HEK293 (cell line): ENCODE measurements around the gene DHX8.
A peak's percentile ranks its signal among the peaks of the same experiment; 100 is the strongest.

Experiments used
- CTCF ChIA-PET: fragments of 350-600 bp; formaldehyde crosslinking; extraction: SDS; loops from one replicate; lab custom pipeline; 2021; ENCODE audit warnings: antibody characterized with exemption; lab: Yijun Ruan, JAX
- POLR2A ChIA-PET: fragments of 300-600 bp; formaldehyde crosslinking; extraction: SDS; loops from one replicate; lab custom pipeline; 2020; ENCODE audit warnings: antibody characterized with exemption, inconsistent platforms; lab: Yijun Ruan, JAX
- H3K27ac ChIP-seq: fragments of 200-500 bp; sonication (Bioruptor generic); 2 replicates; pipeline ENCODE4 v1.5.1; 2014; ENCODE audit warnings: low read depth, low read length, control low read depth, inconsistent platforms; ENCODE audit errors: extremely low read depth
- H3K36me3 ChIP-seq, 2 experiments: fragments of 200-500 bp in 1 of 2; sonication (Bioruptor generic) in 1 of 2; 1 replicate in 1 of 2; 2 replicates in 1 of 2; pipeline ENCODE4 v1.5.1; 2014 to 2017; ENCODE audit warnings: inconsistent platforms in 2 of 2, low read length in 2 of 2; ENCODE audit not compliant: control insufficient read depth in 2 of 2, insufficient read depth in 1 of 2
- H3K4me1 ChIP-seq: fragments of 200-500 bp; sonication (Bioruptor generic); 2 replicates; pipeline ENCODE4 v1.5.1; 2014; ENCODE audit warnings: mild to moderate bottlenecking, low read length, inconsistent platforms; ENCODE audit not compliant: control insufficient read depth, insufficient read depth
- H3K4me3 ChIP-seq: 2 replicates; pipeline ENCODE4 v1.5.1; 2011; ENCODE audit warnings: low read depth, mild to moderate bottlenecking, control low read depth, low read length, moderate library complexity
- H3K9me3 ChIP-seq: fragments of 200-500 bp; sonication (Bioruptor generic); 2 replicates; pipeline ENCODE4 v1.5.1; 2014; ENCODE audit warnings: low read depth, low read length, inconsistent platforms; ENCODE audit not compliant: control insufficient read depth, insufficient read depth
- KLF8 ChIP-seq: fragments of 450-650 bp; formaldehyde crosslinking; IDR thresholded peaks from 2 replicates; pipeline ENCODE4 v1.5.1; 2016; ENCODE audit warnings: missing biosample characterization, missing genetic modification characterization
- SP2 ChIP-seq: fragments of 450-650 bp; formaldehyde crosslinking; IDR thresholded peaks from 2 replicates; pipeline ENCODE4 v1.5.1; 2016; ENCODE audit warnings: missing biosample characterization, missing genetic modification characterization
- SP7 ChIP-seq: fragments of 450-650 bp; formaldehyde crosslinking; IDR thresholded peaks from 2 replicates; pipeline ENCODE4 v1.5.1; 2016; ENCODE audit warnings: missing biosample characterization, missing genetic modification characterization
- TRIM28 ChIP-seq: IDR thresholded peaks from 2 replicates; pipeline ENCODE4 v1.6.1; 2011; ENCODE audit warnings: low read length, control low read depth, borderline replicate concordance
- ZBTB17 ChIP-seq: fragments of 450-650 bp; formaldehyde crosslinking; IDR thresholded peaks from 2 replicates; pipeline ENCODE4 v1.5.1; 2016; ENCODE audit warnings: missing biosample characterization, missing genetic modification characterization
- ZBTB21 ChIP-seq: fragments of 450-650 bp; formaldehyde crosslinking; IDR thresholded peaks from 2 replicates; pipeline ENCODE4 v1.5.1; 2017; ENCODE audit warnings: missing biosample characterization, missing genetic modification characterization
- ZFP69B ChIP-seq: fragments of 450-650 bp; formaldehyde crosslinking; IDR thresholded peaks from 2 replicates; pipeline ENCODE4 v1.5.1; 2016; ENCODE audit warnings: missing biosample characterization, missing genetic modification characterization
- ZIC2 ChIP-seq: fragments of 450-650 bp; formaldehyde crosslinking; IDR thresholded peaks from 2 replicates; pipeline ENCODE4 v1.5.1; 2016; ENCODE audit warnings: missing biosample characterization, missing genetic modification characterization
- ZNF112 ChIP-seq: fragments of 450-650 bp; formaldehyde crosslinking; IDR thresholded peaks from 2 replicates; pipeline ENCODE4 v1.5.0; 2017; ENCODE audit warnings: missing biosample characterization, missing genetic modification characterization
- ZNF138 ChIP-seq: fragments of 450-650 bp; formaldehyde crosslinking; IDR thresholded peaks from 2 replicates; pipeline ENCODE4 v1.5.1; 2016; ENCODE audit warnings: missing biosample characterization, missing genetic modification characterization, borderline replicate concordance
- ZNF211 ChIP-seq: fragments of 450-650 bp; formaldehyde crosslinking; IDR thresholded peaks from 2 replicates; pipeline ENCODE4 v1.5.1; 2016; ENCODE audit warnings: low read depth, missing biosample characterization, missing genetic modification characterization
- ZNF214 ChIP-seq: fragments of 450-650 bp; formaldehyde crosslinking; IDR thresholded peaks from 2 replicates; pipeline ENCODE4 v1.5.1; 2017; ENCODE audit warnings: missing biosample characterization, mild to moderate bottlenecking, missing genetic modification characterization, borderline replicate concordance
- ZNF221 ChIP-seq: fragments of 450-650 bp; formaldehyde crosslinking; IDR thresholded peaks from 2 replicates; pipeline ENCODE4 v1.5.1; 2017; ENCODE audit warnings: missing biosample characterization, missing genetic modification characterization, borderline replicate concordance
- ZNF292 ChIP-seq: fragments of 450-650 bp; formaldehyde crosslinking; IDR thresholded peaks from 2 replicates; pipeline ENCODE4 v1.5.1; 2016; ENCODE audit warnings: low read depth, missing biosample characterization, missing genetic modification characterization, borderline replicate concordance
- ZNF366 ChIP-seq: fragments of 450-650 bp; formaldehyde crosslinking; conservative IDR thresholded peaks from 2 replicates; pipeline ENCODE4 v1.5.1; 2016; ENCODE audit warnings: missing biosample characterization, missing genetic modification characterization
- ZNF404 ChIP-seq: fragments of 450-650 bp; formaldehyde crosslinking; IDR thresholded peaks from 2 replicates; pipeline ENCODE4 v1.5.1; 2017; ENCODE audit warnings: missing biosample characterization, missing genetic modification characterization
- ZNF48 ChIP-seq: fragments of 450-650 bp; formaldehyde crosslinking; IDR thresholded peaks from 2 replicates; pipeline ENCODE4 v1.5.1; 2016; ENCODE audit warnings: missing biosample characterization, missing genetic modification characterization
- ZNF658 ChIP-seq: fragments of 450-650 bp; formaldehyde crosslinking; IDR thresholded peaks from 2 replicates; pipeline ENCODE4; 2016; ENCODE audit warnings: missing biosample characterization, missing genetic modification characterization
- ZNF664 ChIP-seq: fragments of 450-650 bp; formaldehyde crosslinking; IDR thresholded peaks from 2 replicates; pipeline ENCODE4 v1.5.1; 2016; ENCODE audit warnings: missing biosample characterization, missing genetic modification characterization
- ZSCAN23 ChIP-seq: fragments of 450-650 bp; formaldehyde crosslinking; IDR thresholded peaks from 2 replicates; pipeline ENCODE4 v1.5.1; 2016; ENCODE audit warnings: missing biosample characterization, missing genetic modification characterization
- TF ChIP-seq, protein P1 (sequence below): fragments of 450-650 bp; formaldehyde crosslinking; IDR thresholded peaks from 2 replicates; pipeline ENCODE4 v1.5.1; 2016; ENCODE audit warnings: missing biosample characterization, missing genetic modification characterization
- TF ChIP-seq, protein P2 (sequence below): fragments of 450-650 bp; formaldehyde crosslinking; IDR thresholded peaks from 2 replicates; pipeline ENCODE4 v1.5.1; 2017; ENCODE audit warnings: missing biosample characterization, missing genetic modification characterization
- TF ChIP-seq, protein P3 (sequence below): sonication (generic); formaldehyde crosslinking; IDR thresholded peaks from 2 replicates; pipeline ENCODE4 v1.8.1; 2022; ENCODE audit warnings: mild to moderate bottlenecking, moderate library complexity, missing genetic modification reagents
- TF ChIP-seq, protein P4 (sequence below): fragments of 450-650 bp; formaldehyde crosslinking; IDR thresholded peaks from 2 replicates; pipeline ENCODE4 v1.5.1; 2016; ENCODE audit warnings: missing biosample characterization, missing genetic modification characterization

Gene DHX8

DNA sequence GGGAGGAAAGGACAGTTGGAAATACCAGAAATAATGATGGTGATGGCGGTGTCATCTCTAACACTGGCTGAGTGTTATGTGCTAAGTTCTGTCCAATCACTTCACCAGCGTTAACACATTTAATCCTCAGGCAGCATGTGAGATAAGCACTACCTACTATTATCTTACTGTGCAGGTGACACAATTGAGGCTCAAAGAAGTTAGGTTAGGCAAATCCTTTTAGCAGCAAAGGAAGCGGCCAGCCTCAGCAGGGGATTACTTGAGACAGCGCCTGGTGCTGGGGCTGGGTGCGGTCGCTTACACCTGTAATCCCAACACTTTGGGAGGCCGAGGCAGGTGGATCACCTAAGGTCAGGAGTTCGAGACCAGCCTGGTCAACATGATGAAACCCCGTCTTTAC is 18.7 kb upstream of the DHX8 start:
- no peaks in the 10 kb centered on the region for H3K36me3 ChIP-seq
- H3K4me3 ChIP-seq = no peak overlapping the region
- ChIA-PET POLR2A (interaction anchor here (1.0 kb wide), 1 partner anchor 66 kb away, joined by 5 read pairs; the partner anchor contains the start of gene ARL4D), CTCF (interaction anchor here (0.6 to 1.5 kb wide), 3 partner anchors 36 to 71 kb away, joined by 3 to 6 read pairs (median 4); no protein-coding TSS in a partner anchor)
- no peaks in the 10 kb centered on the region for H3K4me1 ChIP-seq
- TF ChIP-seq ZNF138 = no peak
- no peak for TF ChIP-seq ZBTB21 (tag by site-specific recombination)
- TF ChIP-seq SP7 = no peak
- no peak for TF ChIP-seq KLF8 (tag by site-specific recombination)
- TF ChIP-seq ZNF404 (tag by site-specific recombination) = no peak
- TF ChIP-seq ZNF214 (tag by site-specific recombination) = no peak
- TF ChIP-seq ZNF664 = no peak
- no peak for TF ChIP-seq ZNF112 (tag by site-specific recombination)
- no peak for TF ChIP-seq ZSCAN23 (tag by site-specific recombination)
- TF ChIP-seq ZFP69B (tag by site-specific recombination) = no peak
- no peaks in the 10 kb centered on the region for H3K9me3 ChIP-seq
- H3K27ac ChIP-seq = no peak overlapping the region

DNA sequence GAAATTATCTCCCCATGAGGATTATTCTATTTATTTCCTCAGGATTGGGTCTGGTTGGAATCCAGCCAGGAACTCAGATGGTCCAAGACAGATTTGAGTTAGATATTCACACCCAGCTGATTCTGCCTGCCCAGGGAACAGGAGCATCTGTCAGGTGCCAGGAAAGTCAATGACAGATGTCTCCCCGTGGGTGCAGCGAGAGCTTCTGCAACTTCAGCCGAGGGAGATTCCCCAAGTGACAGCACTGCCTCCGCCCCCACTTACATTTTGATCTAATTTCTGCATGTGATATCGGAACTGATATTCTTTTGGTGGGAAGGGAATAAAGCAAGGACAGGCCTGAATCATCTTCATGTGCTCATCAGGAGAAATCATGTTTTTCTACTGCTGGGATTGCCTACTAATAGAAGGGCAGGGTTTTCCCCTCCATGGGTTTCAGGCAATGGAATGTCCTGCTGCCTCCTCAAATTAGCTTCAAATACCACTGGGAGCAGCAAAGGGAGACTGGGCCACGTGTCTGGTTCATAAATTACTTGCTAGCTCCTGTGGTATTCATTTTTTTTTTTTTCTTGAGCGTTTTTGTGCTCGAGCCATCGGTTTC is 15.7 kb upstream of the DHX8 start:
- no peaks in the 10 kb centered on the region for H3K4me1 ChIP-seq
- ChIA-PET POLR2A (interaction anchor here (2.8 kb wide), 1 partner anchor 69 kb away, joined by 13 read pairs; the partner anchor contains the start of gene ARL4D), CTCF (interaction anchor here (0.6 to 4.9 kb wide), 4 partner anchors 15 to 74 kb away, joined by 3 to 39 read pairs (median 9); partner anchors contain the start of gene DHX8)
- no peaks in the 10 kb centered on the region for H3K36me3 ChIP-seq
- TF ChIP-seq, protein P1, sequence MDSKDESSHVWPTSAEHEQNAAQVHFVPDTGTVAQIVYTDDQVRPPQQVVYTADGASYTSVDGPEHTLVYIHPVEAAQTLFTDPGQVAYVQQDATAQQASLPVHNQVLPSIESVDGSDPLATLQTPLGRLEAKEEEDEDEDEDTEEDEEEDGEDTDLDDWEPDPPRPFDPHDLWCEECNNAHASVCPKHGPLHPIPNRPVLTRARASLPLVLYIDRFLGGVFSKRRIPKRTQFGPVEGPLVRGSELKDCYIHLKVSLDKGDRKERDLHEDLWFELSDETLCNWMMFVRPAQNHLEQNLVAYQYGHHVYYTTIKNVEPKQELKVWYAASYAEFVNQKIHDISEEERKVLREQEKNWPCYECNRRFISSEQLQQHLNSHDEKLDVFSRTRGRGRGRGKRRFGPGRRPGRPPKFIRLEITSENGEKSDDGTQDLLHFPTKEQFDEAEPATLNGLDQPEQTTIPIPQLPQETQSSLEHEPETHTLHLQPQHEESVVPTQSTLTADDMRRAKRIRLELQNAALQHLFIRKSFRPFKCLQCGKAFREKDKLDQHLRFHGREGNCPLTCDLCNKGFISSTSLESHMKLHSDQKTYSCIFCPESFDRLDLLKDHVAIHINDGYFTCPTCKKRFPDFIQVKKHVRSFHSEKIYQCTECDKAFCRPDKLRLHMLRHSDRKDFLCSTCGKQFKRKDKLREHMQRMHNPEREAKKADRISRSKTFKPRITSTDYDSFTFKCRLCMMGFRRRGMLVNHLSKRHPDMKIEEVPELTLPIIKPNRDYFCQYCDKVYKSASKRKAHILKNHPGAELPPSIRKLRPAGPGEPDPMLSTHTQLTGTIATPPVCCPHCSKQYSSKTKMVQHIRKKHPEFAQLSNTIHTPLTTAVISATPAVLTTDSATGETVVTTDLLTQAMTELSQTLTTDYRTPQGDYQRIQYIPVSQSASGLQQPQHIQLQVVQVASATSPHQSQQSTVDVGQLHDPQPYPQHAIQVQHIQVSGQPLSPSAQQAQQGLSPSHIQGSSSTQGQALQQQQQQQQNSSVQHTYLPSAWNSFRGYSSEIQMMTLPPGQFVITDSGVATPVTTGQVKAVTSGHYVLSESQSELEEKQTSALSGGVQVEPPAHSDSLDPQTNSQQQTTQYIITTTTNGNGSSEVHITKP (tag by site-specific recombination) = peak; percentile 51
- no peak for TF ChIP-seq ZNF221
- TF ChIP-seq, all 188 proteins: peak for 1
- Histone ChIP-seq H3K9me3 (no peaks in the 10 kb centered on the region), H3K27ac (no peak overlapping the region), H3K4me3 (no peak overlapping the region)

DNA sequence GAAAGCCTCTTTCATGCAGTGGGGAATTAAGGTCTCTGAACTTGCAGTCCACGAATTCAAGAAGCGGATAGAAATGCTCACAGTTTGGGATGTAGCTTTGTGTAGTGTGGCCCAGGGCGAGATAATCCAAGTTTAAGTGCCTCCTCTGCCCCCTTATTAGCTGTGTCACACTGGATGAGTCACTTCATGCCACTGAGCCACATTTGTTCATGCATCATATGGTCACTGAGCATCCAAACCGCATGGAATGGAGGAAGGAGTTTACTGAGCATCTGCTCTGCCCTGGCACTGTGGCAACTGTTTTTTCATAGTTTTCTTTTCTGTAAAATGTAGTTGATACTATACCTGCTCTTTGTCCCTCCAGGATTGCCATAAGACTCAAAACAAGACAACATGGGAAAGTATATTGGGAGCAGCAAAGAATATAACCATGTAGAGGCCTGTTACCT is 15.1 kb upstream of the DHX8 start:
- Histone ChIP-seq H3K36me3 (no peaks in the 10 kb centered on the region), H3K4me1 (no peaks in the 10 kb centered on the region), H3K9me3 (no peaks in the 10 kb centered on the region), H3K4me3 (no peak overlapping the region), H3K27ac (no peak overlapping the region)
- ChIA-PET CTCF (interaction anchor here (0.6 to 4.9 kb wide), 4 partner anchors 15 to 74 kb away, joined by 3 to 39 read pairs (median 8); partner anchors contain the start of gene DHX8), POLR2A (interaction anchor here (2.8 kb wide), 1 partner anchor 70 kb away, joined by 13 read pairs; the partner anchor contains the start of gene ARL4D)
- TF ChIP-seq ZNF211 = no peak
- no peak for TF ChIP-seq ZIC2
- no peak for TF ChIP-seq ZNF658
- no peak for TF ChIP-seq ZNF48 (tag by site-specific recombination)
- TF ChIP-seq ZNF292 (tag by site-specific recombination) = no peak
- TF ChIP-seq ZBTB17 = no peak
- TF ChIP-seq, protein P2, sequence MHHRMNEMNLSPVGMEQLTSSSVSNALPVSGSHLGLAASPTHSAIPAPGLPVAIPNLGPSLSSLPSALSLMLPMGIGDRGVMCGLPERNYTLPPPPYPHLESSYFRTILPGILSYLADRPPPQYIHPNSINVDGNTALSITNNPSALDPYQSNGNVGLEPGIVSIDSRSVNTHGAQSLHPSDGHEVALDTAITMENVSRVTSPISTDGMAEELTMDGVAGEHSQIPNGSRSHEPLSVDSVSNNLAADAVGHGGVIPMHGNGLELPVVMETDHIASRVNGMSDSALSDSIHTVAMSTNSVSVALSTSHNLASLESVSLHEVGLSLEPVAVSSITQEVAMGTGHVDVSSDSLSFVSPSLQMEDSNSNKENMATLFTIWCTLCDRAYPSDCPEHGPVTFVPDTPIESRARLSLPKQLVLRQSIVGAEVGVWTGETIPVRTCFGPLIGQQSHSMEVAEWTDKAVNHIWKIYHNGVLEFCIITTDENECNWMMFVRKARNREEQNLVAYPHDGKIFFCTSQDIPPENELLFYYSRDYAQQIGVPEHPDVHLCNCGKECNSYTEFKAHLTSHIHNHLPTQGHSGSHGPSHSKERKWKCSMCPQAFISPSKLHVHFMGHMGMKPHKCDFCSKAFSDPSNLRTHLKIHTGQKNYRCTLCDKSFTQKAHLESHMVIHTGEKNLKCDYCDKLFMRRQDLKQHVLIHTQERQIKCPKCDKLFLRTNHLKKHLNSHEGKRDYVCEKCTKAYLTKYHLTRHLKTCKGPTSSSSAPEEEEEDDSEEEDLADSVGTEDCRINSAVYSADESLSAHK (tag by site-specific recombination) = no peak
- TF ChIP-seq TRIM28 = no peak
- TF ChIP-seq, protein P3, sequence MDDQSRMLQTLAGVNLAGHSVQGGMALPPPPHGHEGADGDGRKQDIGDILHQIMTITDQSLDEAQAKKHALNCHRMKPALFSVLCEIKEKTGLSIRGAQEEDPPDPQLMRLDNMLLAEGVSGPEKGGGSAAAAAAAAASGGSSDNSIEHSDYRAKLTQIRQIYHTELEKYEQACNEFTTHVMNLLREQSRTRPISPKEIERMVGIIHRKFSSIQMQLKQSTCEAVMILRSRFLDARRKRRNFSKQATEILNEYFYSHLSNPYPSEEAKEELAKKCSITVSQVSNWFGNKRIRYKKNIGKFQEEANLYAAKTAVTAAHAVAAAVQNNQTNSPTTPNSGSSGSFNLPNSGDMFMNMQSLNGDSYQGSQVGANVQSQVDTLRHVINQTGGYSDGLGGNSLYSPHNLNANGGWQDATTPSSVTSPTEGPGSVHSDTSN (CRISPR knock-in tag) = no peak
- TF ChIP-seq, protein P4, sequence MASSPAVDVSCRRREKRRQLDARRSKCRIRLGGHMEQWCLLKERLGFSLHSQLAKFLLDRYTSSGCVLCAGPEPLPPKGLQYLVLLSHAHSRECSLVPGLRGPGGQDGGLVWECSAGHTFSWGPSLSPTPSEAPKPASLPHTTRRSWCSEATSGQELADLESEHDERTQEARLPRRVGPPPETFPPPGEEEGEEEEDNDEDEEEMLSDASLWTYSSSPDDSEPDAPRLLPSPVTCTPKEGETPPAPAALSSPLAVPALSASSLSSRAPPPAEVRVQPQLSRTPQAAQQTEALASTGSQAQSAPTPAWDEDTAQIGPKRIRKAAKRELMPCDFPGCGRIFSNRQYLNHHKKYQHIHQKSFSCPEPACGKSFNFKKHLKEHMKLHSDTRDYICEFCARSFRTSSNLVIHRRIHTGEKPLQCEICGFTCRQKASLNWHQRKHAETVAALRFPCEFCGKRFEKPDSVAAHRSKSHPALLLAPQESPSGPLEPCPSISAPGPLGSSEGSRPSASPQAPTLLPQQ (tag by site-specific recombination) = 0 out of 2 replicates have a peak, but pooled peaks have one; percentile 28
- 0 out of 2 replicates have a peak, but pooled peaks have one; percentile 15 for TF ChIP-seq ZNF366 (tag by site-specific recombination)
- no peak for TF ChIP-seq SP2 (tag by site-specific recombination)
